ENCODE results near the gene DMRT3.

Gene DMRT3

DNA sequence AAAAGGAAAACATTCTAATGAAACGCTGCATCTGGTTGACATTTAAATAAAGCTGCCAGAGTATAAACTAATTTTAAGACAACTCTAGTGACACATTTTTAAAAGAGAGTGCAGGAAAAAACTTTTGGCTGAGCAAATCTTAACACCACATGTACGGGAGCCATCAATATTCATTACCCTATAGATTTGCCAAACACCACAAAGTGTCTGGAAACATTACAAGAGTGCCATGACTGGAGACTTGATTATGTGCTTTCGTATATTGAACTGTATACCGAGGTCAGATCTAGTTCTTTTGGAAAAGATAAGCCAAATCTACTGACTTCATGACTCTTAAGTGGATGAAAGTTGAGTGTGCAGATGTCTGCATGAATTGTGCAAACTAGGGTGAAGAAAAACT is 63.1 kb downstream of the DMRT3 start:
- DNase-seq (ENCODE audit: extremely low read depth, insufficient read length) = no peak
- H3K4me3 ChIP-seq (replicated peaks; ENCODE audit: low read depth, low read length) = no peak overlapping the region
- H3K36me3 ChIP-seq (ENCODE audit: control insufficient read depth, insufficient read depth, low read length) = no peaks in the 10 kb centered on the region
- H3K27me3 ChIP-seq (replicated peaks; ENCODE audit: control insufficient read depth, insufficient read depth, low read length) = no peaks in the 10 kb centered on the region
- TF ChIP-seq, protein P1, sequence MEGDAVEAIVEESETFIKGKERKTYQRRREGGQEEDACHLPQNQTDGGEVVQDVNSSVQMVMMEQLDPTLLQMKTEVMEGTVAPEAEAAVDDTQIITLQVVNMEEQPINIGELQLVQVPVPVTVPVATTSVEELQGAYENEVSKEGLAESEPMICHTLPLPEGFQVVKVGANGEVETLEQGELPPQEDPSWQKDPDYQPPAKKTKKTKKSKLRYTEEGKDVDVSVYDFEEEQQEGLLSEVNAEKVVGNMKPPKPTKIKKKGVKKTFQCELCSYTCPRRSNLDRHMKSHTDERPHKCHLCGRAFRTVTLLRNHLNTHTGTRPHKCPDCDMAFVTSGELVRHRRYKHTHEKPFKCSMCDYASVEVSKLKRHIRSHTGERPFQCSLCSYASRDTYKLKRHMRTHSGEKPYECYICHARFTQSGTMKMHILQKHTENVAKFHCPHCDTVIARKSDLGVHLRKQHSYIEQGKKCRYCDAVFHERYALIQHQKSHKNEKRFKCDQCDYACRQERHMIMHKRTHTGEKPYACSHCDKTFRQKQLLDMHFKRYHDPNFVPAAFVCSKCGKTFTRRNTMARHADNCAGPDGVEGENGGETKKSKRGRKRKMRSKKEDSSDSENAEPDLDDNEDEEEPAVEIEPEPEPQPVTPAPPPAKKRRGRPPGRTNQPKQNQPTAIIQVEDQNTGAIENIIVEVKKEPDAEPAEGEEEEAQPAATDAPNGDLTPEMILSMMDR (IDR thresholded peaks at IDR 0.05; ENCODE audit: insufficient read depth, low read length, poor library complexity, severe bottlenecking) = no peak

All from GM06990 (cell line).